ENCODE measurements around the gene SEMA3B.

- no peak for TF ChIP-seq GATA2 (IDR thresholded peaks at IDR 0.05; ENCODE audit: low read depth, low read length)
- no peak for TF ChIP-seq GATA3 (IDR thresholded peaks at IDR 0.05; ENCODE audit: low read depth, low read length)
Observed at GRCh38 chr3:50273689-50274065, 4.7 kb downstream of the SEMA3B start.

Data from SH-SY5Y (cell line).